Kidney (tissue), 14 donors: ENCODE results near the gene CRHR2. TPM values are rescaled to one million over a fixed set of nuclear protein-coding genes. Genes with fewer than 3 reads are reported as not detected.
A peak's percentile ranks its signal among the peaks of the same experiment; 100 is the strongest.

Source experiments
- DNase-seq, 5 donors: peaks; one replicate each; pipeline ENCODE4 v3.0.0-alpha.2; 2013 to 2020
- FAIRE-seq: peaks from 2 replicates; lab custom pipeline; 2012; peaks lifted over from hg19 to GRCh38; lab: Jason Lieb, UNC
- H3K27ac ChIP-seq, 2 donors: one replicate each; pipeline ENCODE4 v1.7.0; 2013; ENCODE audit warnings: low read depth in 2 of 2, low read length in 2 of 2, inconsistent platforms in 1 of 2
- H3K27me3 ChIP-seq: one replicate; pipeline ENCODE4 v1.7.1; 2013; ENCODE audit warnings: low read length, inconsistent platforms; ENCODE audit not compliant: control insufficient read depth, insufficient read depth
- H3K36me3 ChIP-seq, 3 donors: one replicate each; pipeline versions ENCODE4 v1.7.0 to v1.7.1; 2013; ENCODE audit warnings: low read length in 3 of 3, control low read depth in 1 of 3, inconsistent platforms in 1 of 3; ENCODE audit not compliant: insufficient read depth in 3 of 3, control insufficient read depth in 2 of 3
- H3K4me1 ChIP-seq, 3 donors: one replicate each; pipeline versions ENCODE4 v1.7.0 to v1.7.1; 2013; ENCODE audit warnings: low read length in 3 of 3, inconsistent platforms in 1 of 3, low read depth in 1 of 3; ENCODE audit not compliant: control insufficient read depth in 2 of 3, insufficient read depth in 2 of 3
- H3K4me3 ChIP-seq, 3 donors: one replicate each; pipeline versions ENCODE4 v1.7.0 to v1.8.1; 2013; ENCODE audit warnings: low read length in 3 of 3, control low read depth in 1 of 3, inconsistent platforms in 1 of 3
- H3K9ac ChIP-seq, 3 donors: one replicate each; pipeline versions ENCODE4 v1.7.0 to v1.7.1; 2013; ENCODE audit warnings: low read length in 3 of 3, control low read depth in 1 of 3, inconsistent platforms in 1 of 3
- H3K9me3 ChIP-seq, 3 donors: one replicate each; pipeline versions ENCODE4 v1.7.0 to v1.7.1; 2013; ENCODE audit warnings: low read length in 3 of 3, control low read depth in 1 of 3, inconsistent platforms in 1 of 3; ENCODE audit not compliant: control insufficient read depth in 2 of 3, insufficient read depth in 1 of 3
- intact Hi-C: fragments of 100-400 bp; cut with DNase I; formaldehyde crosslinking; loops from one replicate; pipeline ENCODE4 v1.11.1; 2022
- polyA plus RNA-seq: library from polyadenylated mRNA; stranded (reverse); fragments of 350-450 nt; fragmentation: Illumina TruSeq; extraction: RNeasy Lipid Tissue Mini Kit (QIAGEN cat#74804); gene quantifications from one replicate; pipeline ENCODE4 v1.2.3, GENCODE V29; 2014; ENCODE audit warnings: low read depth, low replicate concordance; ENCODE audit not compliant: insufficient read depth
- total RNA-seq: library from RNA; stranded (reverse); fragmentation: NEBNext Ultra II Directional; extraction: Animal tissue kit (Norgen Biotek cat#: 25700); gene quantifications from one replicate; pipeline ENCODE4 v1.2.1, GENCODE V29; 2021
- TF ChIP-seq, protein P1 (sequence below): IDR thresholded peaks from 3 replicates; pipeline ENCODE4 v1.5.1; 2012; ENCODE audit warnings: mild to moderate bottlenecking, moderate library complexity, borderline replicate concordance; ENCODE audit not compliant: insufficient read depth; ENCODE audit errors: extremely low read depth
- donor health status: control.
- donor health status: control.
- donor health status: control.
- donor health status: control.
- donor health status: control.
- donor health status: DM: yes; HTN: yes; CAD: no.
- donor health status: Normal renal cell carcinoma (clear cell type).

CRHR2 gene
- total and polyA plus RNA-seq, 2 donors from 2014 or later, result not detected

DNA sequence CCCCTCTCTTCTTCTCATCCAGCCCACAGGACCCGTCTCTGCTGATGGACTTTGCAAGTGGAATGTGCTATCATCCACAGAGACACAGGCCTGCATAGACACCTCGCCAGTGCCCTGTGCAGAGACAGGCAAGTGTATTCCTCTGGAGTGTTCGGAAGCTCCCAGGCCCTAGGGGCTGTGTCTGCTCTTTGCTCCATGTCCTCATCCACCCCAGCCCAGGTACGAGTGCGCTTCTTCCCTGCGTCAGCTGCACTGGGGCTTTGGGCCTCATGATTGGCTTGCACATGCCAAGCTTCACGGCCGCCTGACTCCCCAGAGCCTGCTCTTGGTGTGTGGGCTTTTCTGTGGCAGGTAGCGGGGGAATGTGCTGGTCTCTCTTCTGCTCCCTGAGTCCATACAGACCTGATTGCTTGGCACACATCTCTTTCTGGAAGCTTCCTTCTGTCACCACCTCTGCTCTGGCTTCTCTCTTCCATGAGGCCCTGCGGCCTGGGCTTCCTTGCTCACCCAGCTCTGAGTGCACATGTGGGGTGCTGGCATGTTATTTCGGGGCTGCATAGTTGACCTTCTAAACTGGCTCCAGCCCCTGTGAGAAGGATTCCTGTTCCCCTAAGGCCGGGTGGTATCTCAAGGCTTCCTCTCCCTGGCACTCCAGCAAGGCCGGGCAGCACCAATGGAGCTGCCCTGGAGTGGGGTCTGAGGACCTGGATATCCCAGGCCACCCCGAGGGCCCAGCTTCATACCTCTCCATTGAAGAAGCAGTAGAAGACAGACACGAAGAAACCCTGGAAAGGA lies 27.8 kb downstream of the CRHR2 start:
- Histone ChIP-seq H3K4me3 (no peak overlapping the region), H3K36me3 (no peaks in the 10 kb centered on the region), H3K9me3 (no peaks in the 10 kb centered on the region), H3K9ac (no peak overlapping the region), H3K4me1 (no peaks in the 10 kb centered on the region), H3K27me3 (no peaks in the 10 kb centered on the region), H3K27ac (no peak overlapping the region)
- intact Hi-C loops, result no loop called here
- DNase-seq, result peak in 1 of 5 donors; percentile 45
- FAIRE-seq, result no peak
- TF ChIP-seq, protein P1, sequence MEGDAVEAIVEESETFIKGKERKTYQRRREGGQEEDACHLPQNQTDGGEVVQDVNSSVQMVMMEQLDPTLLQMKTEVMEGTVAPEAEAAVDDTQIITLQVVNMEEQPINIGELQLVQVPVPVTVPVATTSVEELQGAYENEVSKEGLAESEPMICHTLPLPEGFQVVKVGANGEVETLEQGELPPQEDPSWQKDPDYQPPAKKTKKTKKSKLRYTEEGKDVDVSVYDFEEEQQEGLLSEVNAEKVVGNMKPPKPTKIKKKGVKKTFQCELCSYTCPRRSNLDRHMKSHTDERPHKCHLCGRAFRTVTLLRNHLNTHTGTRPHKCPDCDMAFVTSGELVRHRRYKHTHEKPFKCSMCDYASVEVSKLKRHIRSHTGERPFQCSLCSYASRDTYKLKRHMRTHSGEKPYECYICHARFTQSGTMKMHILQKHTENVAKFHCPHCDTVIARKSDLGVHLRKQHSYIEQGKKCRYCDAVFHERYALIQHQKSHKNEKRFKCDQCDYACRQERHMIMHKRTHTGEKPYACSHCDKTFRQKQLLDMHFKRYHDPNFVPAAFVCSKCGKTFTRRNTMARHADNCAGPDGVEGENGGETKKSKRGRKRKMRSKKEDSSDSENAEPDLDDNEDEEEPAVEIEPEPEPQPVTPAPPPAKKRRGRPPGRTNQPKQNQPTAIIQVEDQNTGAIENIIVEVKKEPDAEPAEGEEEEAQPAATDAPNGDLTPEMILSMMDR, result no peak

DNA sequence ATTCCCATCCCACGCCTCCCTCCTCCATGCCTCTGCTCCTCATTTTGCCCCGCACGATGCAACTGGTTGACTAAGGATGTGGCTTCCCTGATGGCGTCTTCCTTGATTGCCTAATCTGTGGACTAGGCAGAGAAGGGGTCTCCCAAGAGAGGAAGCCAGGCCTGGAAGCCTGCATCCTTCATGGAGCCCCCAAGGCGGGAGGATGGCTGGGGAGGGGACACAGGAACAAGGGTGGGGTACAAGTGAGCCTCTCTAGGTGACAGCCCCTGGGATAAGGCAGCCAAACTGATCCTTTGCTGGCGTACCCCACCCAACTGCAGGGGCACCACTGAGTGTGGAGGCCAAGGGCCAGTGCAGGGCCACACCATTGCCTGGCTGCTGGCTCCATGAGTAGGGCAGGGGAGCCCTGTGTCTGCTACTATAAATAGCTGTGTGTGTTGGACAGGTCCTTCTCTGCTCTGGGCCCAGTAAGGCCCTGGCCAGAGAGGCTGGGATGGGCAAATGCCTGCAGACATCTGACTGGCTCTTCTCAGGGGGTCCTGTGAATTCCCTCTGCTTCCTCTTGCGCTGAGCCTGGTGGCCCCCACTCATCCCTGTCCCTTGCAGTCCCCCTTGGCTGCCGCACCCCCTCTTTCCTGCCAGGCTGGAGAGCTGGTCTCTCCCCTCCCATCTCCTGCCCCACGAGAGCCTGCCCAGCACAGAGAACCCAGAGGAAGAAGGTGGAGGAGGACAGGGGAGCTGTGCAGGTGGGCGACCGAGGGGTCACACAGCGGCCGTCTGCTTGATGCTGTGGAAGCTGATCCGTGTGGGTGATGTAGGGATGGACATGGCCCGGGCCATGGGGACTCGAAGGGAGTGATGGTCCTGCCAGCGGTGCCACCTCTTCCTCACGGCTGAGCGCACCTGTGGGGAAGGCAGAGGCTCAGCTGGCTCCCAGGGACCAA lies 29.3 kb downstream of the CRHR2 start:
- TF ChIP-seq, protein P1, result no peak
- DNase-seq, result peak in 1 of 5 donors; percentile 54

DNA sequence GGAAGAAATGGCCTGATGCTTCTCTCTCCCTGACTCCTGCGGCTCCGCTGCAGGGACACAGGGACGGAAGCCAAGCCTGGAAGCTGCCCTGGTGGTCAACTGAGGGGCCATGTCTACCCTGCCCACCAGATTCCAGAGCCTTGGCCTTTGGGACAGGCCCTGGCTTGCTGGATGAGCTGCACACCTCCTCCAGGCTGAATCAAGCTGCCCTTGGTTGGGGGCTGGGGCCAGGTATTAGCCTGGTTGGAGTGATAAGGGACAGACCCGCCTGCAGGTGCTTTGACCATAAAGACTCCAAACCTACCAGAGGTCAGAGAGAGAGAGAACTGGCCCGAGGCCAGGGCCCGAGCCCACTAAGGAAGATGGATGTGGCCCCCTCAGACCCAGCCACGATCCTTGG lies 30.1 kb downstream of the CRHR2 start:
- intact Hi-C loops, result no loop called here
- Histone ChIP-seq H3K27me3 (no peaks in the 10 kb centered on the region), H3K9me3 (no peaks in the 10 kb centered on the region), H3K27ac (no peak overlapping the region), H3K36me3 (no peaks in the 10 kb centered on the region), H3K9ac (no peak overlapping the region), H3K4me3 (no peak overlapping the region), H3K4me1 (no peaks in the 10 kb centered on the region)
- DNase-seq (peak in 1 of 5 donors; percentile 43), FAIRE-seq (no peak)
- TF ChIP-seq, protein P1, result no peak

More for the DNA sequence above, 29.3 kb downstream of the CRHR2 start:
- H3K27me3 ChIP-seq, result no peaks in the 10 kb centered on the region
- H3K9ac ChIP-seq, result no peak overlapping the region
- no peaks in the 10 kb centered on the region for H3K9me3 ChIP-seq
- no peak overlapping the region for H3K27ac ChIP-seq
- no peaks in the 10 kb centered on the region for H3K36me3 ChIP-seq
- intact Hi-C loops, result no loop called here
- FAIRE-seq, result no peak
- no peak overlapping the region for H3K4me3 ChIP-seq
- no peaks in the 10 kb centered on the region for H3K4me1 ChIP-seq
